ENCODE measurements around the gene P2RY14. TPM values are rescaled to one million over a fixed set of nuclear protein-coding genes. Genes with fewer than 3 reads are reported as not detected.
A peak's percentile ranks its signal among the peaks of the same experiment; 100 is the strongest.

Gene P2RY14
- total RNA-seq, 1 experiment from 2014 or later: not detected

- CTCF ChIA-PET: no interaction called here
- Mint-ChIP-seq H3K27me3 (ENCODE audit: low read depth) (no peaks in the 10 kb centered on the region), H3K4me3 (no peak overlapping the region), H3K36me3 (peaks cover 25% of the 10 kb centered on the region), H3K27ac (no peak overlapping the region), H3K4me1 (no peaks in the 10 kb centered on the region), H3K9me3 (no peaks in the 10 kb centered on the region)
- POLR2A ChIA-PET: no interaction called here
- DNase-seq (ENCODE audit: low spot score) (no peak), ATAC-seq (no peak)
- TF ChIP-seq SP1 (CRISPR knock-in tag; conservative IDR thresholded peaks at IDR 0.05) (no peak), HMGA2 (CRISPR knock-in tag; IDR thresholded peaks at IDR 0.05) (no peak), ATF1 (CRISPR knock-in tag; IDR thresholded peaks at IDR 0.05) (no peak), EMX1 (CRISPR knock-in tag; IDR thresholded peaks at IDR 0.05) (no peak), ZMAT4 (CRISPR knock-in tag; IDR thresholded peaks at IDR 0.05) (no peak), ZNF671 (CRISPR knock-in tag; IDR thresholded peaks at IDR 0.05) (no peak), FOXK1 (CRISPR knock-in tag; IDR thresholded peaks at IDR 0.05) (no peak), MLX (CRISPR knock-in tag; IDR thresholded peaks at IDR 0.05) (no peak), ELF4 (CRISPR knock-in tag; IDR thresholded peaks at IDR 0.05; ENCODE audit: low read depth) (no peak), USF2 (CRISPR knock-in tag; IDR thresholded peaks at IDR 0.05) (no peak), GABPB1 (CRISPR knock-in tag; IDR thresholded peaks at IDR 0.05) (no peak), ETV6 (CRISPR knock-in tag; IDR thresholded peaks at IDR 0.05) (no peak), NR2C2 (CRISPR knock-in tag; IDR thresholded peaks at IDR 0.05) (no peak), SMAD3 (CRISPR knock-in tag; IDR thresholded peaks at IDR 0.05; ENCODE audit: borderline replicate concordance) (no peak), E2F1 (CRISPR knock-in tag; IDR thresholded peaks at IDR 0.05) (no peak), ZNF281 (CRISPR knock-in tag; IDR thresholded peaks at IDR 0.05) (no peak), ATF3 (CRISPR knock-in tag; conservative IDR thresholded peaks at IDR 0.05) (no peak)
These were observed 85.8 kb downstream of the P2RY14 start for GRCh38 chr3:151192545-151192944.

GRCh38 chr3:151191095-151191494 is 87.2 kb downstream of the P2RY14 start:
- Mint-ChIP-seq H3K4me3 (no peak overlapping the region), H3K27ac (0 out of 2 replicates have a peak overlapping the region, but pooled peaks have one; percentile 49), H3K36me3 (peaks cover 25% of the 10 kb centered on the region), H3K9me3 (no peaks in the 10 kb centered on the region), H3K27me3 (ENCODE audit: low read depth) (no peaks in the 10 kb centered on the region), H3K4me1 (peaks cover 3% of the 10 kb centered on the region; the same call in 1 of the 2 replicates)
- DNase-seq (ENCODE audit: low spot score) (no peak), ATAC-seq (no peak)
- POLR2A ChIA-PET: no interaction called here
- CTCF ChIA-PET: no interaction called here
- TF ChIP-seq ZNF281 (CRISPR knock-in tag; IDR thresholded peaks at IDR 0.05) (no peak), CREM (CRISPR knock-in tag; IDR thresholded peaks at IDR 0.05) (no peak), FOXK1 (CRISPR knock-in tag; IDR thresholded peaks at IDR 0.05) (no peak), ZNF512 (CRISPR knock-in tag; IDR thresholded peaks at IDR 0.05; ENCODE audit: borderline replicate concordance) (no peak), RELA (CRISPR knock-in tag; IDR thresholded peaks at IDR 0.05; ENCODE audit: borderline replicate concordance) (no peak), ATF2 (CRISPR knock-in tag; IDR thresholded peaks at IDR 0.05; ENCODE audit: borderline replicate concordance, low read depth) (no peak), JUN (CRISPR knock-in tag; IDR thresholded peaks at IDR 0.05) (no peak), SP1 (CRISPR knock-in tag; conservative IDR thresholded peaks at IDR 0.05) (no peak), ATF3 (CRISPR knock-in tag; conservative IDR thresholded peaks at IDR 0.05) (no peak)
